GM13977 (cell line): ENCODE data around the gene KCNQ1.

Experiments
- DNase-seq: peaks from one replicate; pipeline ENCODE4 v3.0.0; 2012; ENCODE audit warnings: low spot score
- in situ Hi-C: fragments of 300-500 bp; cut with MboI; formaldehyde crosslinking; loops from one replicate; pipeline ENCODE4 v1.12.0; 2022; ENCODE audit warnings: low sequenced_read_pairs, low pct_unique_long_range_greater_than_20kb, mixed read lengths, inconsistent platforms; ENCODE audit not compliant: unreplicated experiment
- TF ChIP-seq, protein P1 (sequence below): IDR thresholded peaks from 2 replicates; pipeline ENCODE4 v1.5.1; 2012; ENCODE audit warnings: mild to moderate bottlenecking, control low read depth; ENCODE audit not compliant: insufficient read depth; ENCODE audit errors: extremely low read depth, missing control alignments

Gene KCNQ1

DNA sequence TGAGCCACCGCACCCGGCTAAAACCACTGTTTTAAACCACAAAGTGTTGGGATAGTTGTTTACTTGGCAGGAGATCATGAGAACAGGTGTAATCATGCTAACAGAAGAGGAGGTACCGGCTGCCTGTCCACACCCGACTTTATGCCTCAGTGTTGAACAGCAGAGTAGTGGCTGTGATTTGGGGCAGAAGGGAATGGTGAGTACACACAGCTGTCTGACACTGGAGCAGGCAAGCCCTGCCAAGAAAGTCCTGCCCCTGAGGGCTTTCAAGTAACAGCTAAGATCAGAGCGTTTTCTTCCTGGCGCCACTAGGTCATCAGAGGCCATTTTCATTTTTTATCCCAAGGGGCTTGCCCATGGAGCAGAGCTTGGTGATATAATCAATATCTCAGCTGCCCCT is 432.7 kb downstream of the KCNQ1 start:
- TF ChIP-seq, protein P1, sequence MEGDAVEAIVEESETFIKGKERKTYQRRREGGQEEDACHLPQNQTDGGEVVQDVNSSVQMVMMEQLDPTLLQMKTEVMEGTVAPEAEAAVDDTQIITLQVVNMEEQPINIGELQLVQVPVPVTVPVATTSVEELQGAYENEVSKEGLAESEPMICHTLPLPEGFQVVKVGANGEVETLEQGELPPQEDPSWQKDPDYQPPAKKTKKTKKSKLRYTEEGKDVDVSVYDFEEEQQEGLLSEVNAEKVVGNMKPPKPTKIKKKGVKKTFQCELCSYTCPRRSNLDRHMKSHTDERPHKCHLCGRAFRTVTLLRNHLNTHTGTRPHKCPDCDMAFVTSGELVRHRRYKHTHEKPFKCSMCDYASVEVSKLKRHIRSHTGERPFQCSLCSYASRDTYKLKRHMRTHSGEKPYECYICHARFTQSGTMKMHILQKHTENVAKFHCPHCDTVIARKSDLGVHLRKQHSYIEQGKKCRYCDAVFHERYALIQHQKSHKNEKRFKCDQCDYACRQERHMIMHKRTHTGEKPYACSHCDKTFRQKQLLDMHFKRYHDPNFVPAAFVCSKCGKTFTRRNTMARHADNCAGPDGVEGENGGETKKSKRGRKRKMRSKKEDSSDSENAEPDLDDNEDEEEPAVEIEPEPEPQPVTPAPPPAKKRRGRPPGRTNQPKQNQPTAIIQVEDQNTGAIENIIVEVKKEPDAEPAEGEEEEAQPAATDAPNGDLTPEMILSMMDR, result no peak
- no peak for DNase-seq
- in situ Hi-C loops, result no loop called here

DNA sequence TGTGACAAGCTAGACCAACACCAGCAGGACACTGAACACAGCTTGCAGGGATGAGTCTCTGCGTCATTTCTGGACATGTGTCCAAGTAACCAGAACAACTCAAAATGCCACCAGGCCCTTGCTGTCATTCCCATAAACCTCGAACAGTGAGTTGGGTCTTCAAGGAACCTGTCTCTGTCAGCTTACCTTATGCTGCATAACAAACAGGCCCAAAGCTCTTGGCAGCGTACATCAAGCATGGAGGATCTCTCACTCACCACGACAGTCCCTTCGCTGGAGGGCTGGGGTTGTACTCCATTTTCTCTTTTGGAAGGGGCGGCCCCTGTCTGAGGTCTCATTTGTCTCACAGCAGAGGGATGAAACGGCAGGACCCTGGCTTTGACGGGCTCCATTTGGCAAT is 434.0 kb downstream of the KCNQ1 start:
- TF ChIP-seq, protein P1, result no peak
- DNase-seq, result no peak
- in situ Hi-C loops, result no loop called here

DNA sequence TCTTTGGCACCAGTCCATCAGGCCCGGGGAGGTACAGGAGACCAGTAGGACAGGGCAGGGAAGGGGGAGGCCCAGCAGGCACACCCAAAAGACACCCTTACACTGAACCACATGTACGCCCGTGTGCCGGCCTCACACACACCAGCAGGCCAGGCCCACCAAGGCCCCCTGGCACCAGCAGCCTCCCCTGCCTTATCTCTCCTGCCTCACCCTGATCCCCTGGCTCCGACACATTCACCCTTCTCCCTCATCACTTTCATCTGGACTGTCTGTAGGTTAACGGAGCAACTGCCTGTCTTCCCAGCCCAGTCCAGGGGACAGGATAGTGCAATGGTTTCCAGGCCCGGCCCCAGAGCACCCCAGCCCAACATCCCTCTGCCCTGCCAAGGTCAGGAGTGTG is 435.8 kb downstream of the KCNQ1 start:
- TF ChIP-seq, protein P1, result no peak
- in situ Hi-C loops, result no loop called here
- no peak for DNase-seq

DNA sequence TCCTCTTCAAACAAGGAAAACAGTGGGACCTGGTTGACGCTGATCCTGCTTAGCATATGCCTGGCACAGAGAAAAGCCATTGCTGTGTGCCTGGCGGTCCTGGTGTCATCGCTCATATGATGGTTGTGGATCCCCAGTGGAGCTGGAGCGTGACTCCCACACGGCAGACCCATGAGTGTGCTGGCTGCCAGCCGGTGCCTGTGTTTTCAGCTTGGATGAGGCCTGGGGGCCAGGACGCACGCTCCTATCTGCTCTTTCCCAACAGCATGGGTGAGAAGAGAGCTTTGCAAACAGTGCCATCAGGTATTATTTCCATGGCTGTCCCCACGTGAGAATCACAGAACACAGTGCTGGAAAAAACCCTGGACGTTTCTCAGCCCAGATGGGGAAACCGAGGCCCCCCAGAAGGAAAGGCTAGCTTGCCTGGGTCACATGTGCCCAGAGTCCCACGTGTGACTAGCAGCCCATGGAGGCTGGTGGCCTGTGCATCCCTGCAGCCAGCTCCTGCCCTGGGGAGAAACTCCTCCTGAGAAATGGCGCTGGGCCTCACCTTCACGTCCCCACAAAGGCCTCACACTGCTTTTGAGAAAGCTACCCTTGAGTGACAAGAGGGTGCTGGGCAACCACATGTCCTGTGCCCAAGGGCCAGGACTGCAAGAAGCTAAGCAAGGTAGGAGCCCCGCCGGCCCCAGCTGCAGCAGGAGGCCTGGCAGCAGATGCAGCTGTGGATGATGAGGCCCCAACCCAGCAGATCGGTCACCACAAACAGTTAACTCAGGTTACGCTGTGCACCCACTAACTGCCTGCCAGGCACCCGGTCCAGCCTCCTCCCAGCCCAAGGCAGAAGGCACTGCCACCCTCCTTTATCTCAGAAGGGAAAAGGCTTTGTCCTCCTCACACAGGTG is 436.5 kb downstream of the KCNQ1 start:
- in situ Hi-C loops, result no loop called here
- TF ChIP-seq, protein P1, result no peak
- no peak for DNase-seq

DNA sequence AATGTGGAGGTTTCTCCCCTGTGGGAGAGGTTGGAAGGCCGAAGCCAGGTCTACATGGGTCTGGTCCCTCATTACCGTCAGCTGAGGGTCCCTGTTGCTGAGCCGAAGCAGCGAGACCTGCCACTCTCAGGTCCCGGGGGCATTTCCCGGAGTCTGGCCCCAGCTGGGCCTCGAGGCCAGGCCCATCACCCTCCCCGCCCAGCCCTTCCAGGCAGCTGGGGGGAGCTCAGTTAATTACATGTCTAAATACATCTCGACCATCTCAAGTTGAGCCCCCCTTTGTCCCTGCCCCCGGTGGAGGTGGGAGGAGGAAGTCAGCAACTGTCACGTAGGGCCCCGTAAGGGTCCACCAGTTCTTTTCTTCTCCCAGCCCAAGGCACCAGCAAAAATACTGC is 437.2 kb downstream of the KCNQ1 start:
- DNase-seq, result no peak
- in situ Hi-C loops, result no loop called here
- TF ChIP-seq, protein P1, result no peak

DNA sequence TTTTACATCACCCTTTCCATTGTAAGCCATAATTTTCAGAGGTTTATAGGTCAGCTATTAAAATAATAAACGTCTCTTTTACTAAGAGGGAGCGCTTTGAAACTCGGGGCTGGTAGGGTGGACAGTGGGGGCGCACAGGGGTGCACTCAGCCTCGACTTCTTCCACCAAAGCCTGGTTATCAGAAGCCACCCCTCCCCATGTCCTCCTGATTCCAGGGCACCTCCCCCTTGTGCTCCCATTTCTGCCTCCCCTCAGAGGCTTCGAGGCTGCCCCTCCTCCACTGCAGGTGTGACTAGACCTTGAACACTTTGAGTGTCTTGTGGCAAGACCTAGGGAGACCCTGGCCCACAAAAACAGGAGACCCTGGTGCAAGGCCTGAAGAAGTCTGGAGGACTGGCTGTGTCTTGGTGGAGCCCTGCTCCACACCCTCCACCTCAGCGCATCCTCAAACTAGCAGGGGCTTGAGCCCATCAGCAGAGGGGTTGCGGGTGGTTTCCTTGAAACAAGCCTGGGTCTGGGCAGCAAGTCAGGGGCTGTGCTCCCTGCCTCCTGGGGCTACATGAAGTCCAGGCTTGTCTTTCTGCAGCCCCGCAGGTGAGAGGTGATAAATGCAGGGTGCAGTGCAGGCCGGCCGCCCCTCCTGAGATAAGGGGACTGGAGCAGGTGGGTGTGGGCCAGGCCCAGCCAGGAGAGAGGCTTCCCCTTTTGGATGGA is 437.7 kb downstream of the KCNQ1 start:
- no peak for DNase-seq
- in situ Hi-C loops, result no loop called here
- TF ChIP-seq, protein P1, result no peak
